A673 (cell line): ENCODE data around the gene ACADVL. TPM values are rescaled to one million over a fixed set of nuclear protein-coding genes. Genes with fewer than 3 reads are reported as not detected.

Source experiments
- BruUV-seq: library from RNA; stranded (reverse); fragments of 400-500 nt; replicated peaks from 2 replicates; lab custom pipeline; 2021; lab: Mats Ljungman, UMichigan
- CTCF ChIA-PET: fragments of 300-600 bp; sonication (Branson Sonifier 250); formaldehyde crosslinking; loops from one replicate; lab custom pipeline; 2022; ENCODE audit warnings: antibody characterized with exemption; lab: Charles Lee
- POLR2A ChIA-PET: fragments of 300-600 bp; sonication (Branson Sonifier 250); formaldehyde crosslinking; loops from one replicate; lab custom pipeline; 2022; ENCODE audit warnings: antibody characterized with exemption; ENCODE audit not compliant: low non-redundant PET; lab: Charles Lee
- DNase-seq: peaks from one replicate; pipeline ENCODE4 v3.0.0-alpha.2; 2015; ENCODE audit warnings: low spot score
- H3K27ac ChIP-seq: fragments of 200-600 bp; sonication (generic); 2 replicates; pipeline ENCODE4 v1.5.1; 2016; ENCODE audit warnings: mixed run types, low read depth, mild to moderate bottlenecking, mixed read lengths, antibody characterized with exemption, low read length; ENCODE audit not compliant: poor library complexity, severe bottlenecking
- H3K27me3 ChIP-seq: fragments of 200-600 bp; sonication (generic); replicated peaks from 2 replicates; pipeline ENCODE4 v1.6.1; 2017; ENCODE audit warnings: mixed run types, low read depth, mild to moderate bottlenecking, mixed read lengths, antibody characterized with exemption, low read length; ENCODE audit not compliant: insufficient read depth, poor library complexity
- H3K36me3 ChIP-seq: fragments of 200-600 bp; sonication (generic); 2 replicates; pipeline ENCODE4 v1.6.1; 2016; ENCODE audit warnings: mixed run types, mild to moderate bottlenecking, mixed read lengths, antibody characterized with exemption, low read length; ENCODE audit not compliant: insufficient read depth, poor library complexity, severe bottlenecking
- H3K4me1 ChIP-seq: fragments of 200-600 bp; sonication (generic); 2 replicates; pipeline ENCODE4 v1.6.1; 2017; ENCODE audit warnings: mixed run types, mild to moderate bottlenecking, mixed read lengths, antibody characterized with exemption, low read length; ENCODE audit not compliant: insufficient read depth, poor library complexity, severe bottlenecking
- H3K4me3 ChIP-seq: fragments of 200-600 bp; sonication (generic); 2 replicates; pipeline ENCODE4 v1.5.1; 2016; ENCODE audit warnings: low read depth, mixed run types, mild to moderate bottlenecking, mixed read lengths, low read length; ENCODE audit not compliant: poor library complexity, severe bottlenecking
- H3K9me3 ChIP-seq: fragments of 200-600 bp; sonication (generic); 2 replicates; pipeline ENCODE4 v1.6.1; 2016; ENCODE audit warnings: mixed run types, low read depth, mild to moderate bottlenecking, mixed read lengths, antibody characterized with exemption, low read length; ENCODE audit not compliant: poor library complexity, severe bottlenecking
- EZH2 ChIP-seq: fragments of 200-600 bp; sonication (generic); IDR thresholded peaks from 2 replicates; pipeline ENCODE4 v1.6.1; 2017; ENCODE audit warnings: borderline replicate concordance, low read depth, mild to moderate bottlenecking, mixed read lengths, antibody characterized with exemption, low read length; ENCODE audit not compliant: poor library complexity, severe bottlenecking
- intact Hi-C: fragments of 100-400 bp; cut with micrococcal nuclease; formaldehyde crosslinking; loops from one replicate; pipeline ENCODE4 v1.10.0; 2022; ENCODE audit not compliant: unreplicated experiment
- total RNA-seq: library from RNA; stranded (reverse); gene quantifications from 2 replicates; pipeline ENCODE4 v1.2.3, GENCODE V29; 2021
- TF ChIP-seq, protein P1 (sequence below): fragments of 300-800, 200-600 bp; sonication (generic); conservative IDR thresholded peaks from 2 replicates; pipeline ENCODE4 v1.5.1; 2017; ENCODE audit warnings: low read depth, mild to moderate bottlenecking, antibody characterized with exemption, low read length, moderate library complexity, mixed read lengths

Gene ACADVL
- total RNA-seq, 1 experiment from 2014 or later: 425 TPM

DNA sequence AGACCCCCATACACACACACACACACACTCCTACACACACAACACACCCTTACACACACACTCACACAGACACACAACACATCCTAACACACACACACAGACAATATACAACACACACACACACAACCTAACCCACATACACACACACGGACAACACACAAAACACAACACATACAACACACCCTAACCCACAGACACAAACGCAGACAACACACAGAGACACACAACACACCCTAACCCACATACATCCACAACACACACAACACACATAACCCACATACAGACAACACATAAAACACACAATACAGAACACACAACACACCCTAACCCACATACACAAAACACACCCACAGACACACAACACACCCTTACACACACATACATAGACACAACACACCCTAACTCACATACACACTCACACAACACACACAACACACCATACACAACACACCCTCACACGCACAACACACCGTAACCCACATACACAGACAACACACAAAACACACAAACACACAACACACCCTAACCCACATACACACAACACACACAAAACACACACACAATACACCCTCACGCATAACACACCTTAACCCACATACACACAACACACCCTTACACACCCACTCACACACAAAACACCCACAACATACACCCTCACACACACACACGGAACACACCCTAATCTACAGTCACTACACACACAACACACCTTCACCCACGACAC lies 45.0 kb upstream of the ACADVL start:
- Histone ChIP-seq H3K4me3 (no peak overlapping the region), H3K27me3 (no peaks in the 10 kb centered on the region), H3K36me3 (no peaks in the 10 kb centered on the region), H3K9me3 (no peaks in the 10 kb centered on the region), H3K4me1 (peaks cover 8% of the 10 kb centered on the region), H3K27ac (no peak overlapping the region)
- ChIA-PET POLR2A (no interaction called here), CTCF (no interaction called here)
- TF ChIP-seq EZH2: no peak
- TF ChIP-seq, protein P1, sequence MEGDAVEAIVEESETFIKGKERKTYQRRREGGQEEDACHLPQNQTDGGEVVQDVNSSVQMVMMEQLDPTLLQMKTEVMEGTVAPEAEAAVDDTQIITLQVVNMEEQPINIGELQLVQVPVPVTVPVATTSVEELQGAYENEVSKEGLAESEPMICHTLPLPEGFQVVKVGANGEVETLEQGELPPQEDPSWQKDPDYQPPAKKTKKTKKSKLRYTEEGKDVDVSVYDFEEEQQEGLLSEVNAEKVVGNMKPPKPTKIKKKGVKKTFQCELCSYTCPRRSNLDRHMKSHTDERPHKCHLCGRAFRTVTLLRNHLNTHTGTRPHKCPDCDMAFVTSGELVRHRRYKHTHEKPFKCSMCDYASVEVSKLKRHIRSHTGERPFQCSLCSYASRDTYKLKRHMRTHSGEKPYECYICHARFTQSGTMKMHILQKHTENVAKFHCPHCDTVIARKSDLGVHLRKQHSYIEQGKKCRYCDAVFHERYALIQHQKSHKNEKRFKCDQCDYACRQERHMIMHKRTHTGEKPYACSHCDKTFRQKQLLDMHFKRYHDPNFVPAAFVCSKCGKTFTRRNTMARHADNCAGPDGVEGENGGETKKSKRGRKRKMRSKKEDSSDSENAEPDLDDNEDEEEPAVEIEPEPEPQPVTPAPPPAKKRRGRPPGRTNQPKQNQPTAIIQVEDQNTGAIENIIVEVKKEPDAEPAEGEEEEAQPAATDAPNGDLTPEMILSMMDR: no peak
- DNase-seq: no peak
- intact Hi-C loops: loop anchor here (5.0 kb wide), 1 partner anchor 37 kb away; no protein-coding TSS in a partner anchor
- no TSS peak for BruUV-seq

DNA sequence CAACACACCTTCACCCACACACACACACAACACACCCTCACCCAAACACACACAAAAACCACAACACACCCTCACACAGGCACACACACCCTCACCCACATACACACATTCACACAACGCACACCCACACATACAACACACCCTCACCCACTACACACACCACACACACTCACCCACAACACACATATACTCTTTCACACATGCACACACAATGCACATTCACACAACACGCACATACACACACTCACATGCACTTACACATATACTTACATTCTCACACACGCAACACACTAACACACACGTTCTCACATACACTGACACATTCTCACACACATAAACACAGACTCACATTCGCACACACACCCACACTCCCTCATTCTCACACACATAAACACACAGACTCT lies 44.4 kb upstream of the ACADVL start:
- ChIA-PET CTCF (no interaction called here), POLR2A (no interaction called here)
- H3K9me3 ChIP-seq: no peaks in the 10 kb centered on the region
- TF ChIP-seq, protein P1: no peak
- TF ChIP-seq EZH2: no peak
- intact Hi-C loops: no loop called here
- no TSS peak for BruUV-seq
- no peak overlapping the region for H3K27ac ChIP-seq
- H3K27me3 ChIP-seq: no peaks in the 10 kb centered on the region
- peaks cover 8% of the 10 kb centered on the region for H3K4me1 ChIP-seq
- DNase-seq: no peak
- H3K4me3 ChIP-seq: no peak overlapping the region
- H3K36me3 ChIP-seq: no peaks in the 10 kb centered on the region

GRCh38 chr17:7176107-7176840 lies 43.5 kb upstream of the ACADVL start:
- CTCF ChIA-PET: interaction anchor here (1.1 to 1.5 kb wide), 2 partner anchors 40 to 130 kb away, joined by 4 to 9 read pairs; no protein-coding TSS in a partner anchor
- no peaks in the 10 kb centered on the region for H3K36me3 ChIP-seq
- no TSS peak for BruUV-seq
- DNase-seq: no peak
- H3K4me1 ChIP-seq: peaks cover 8% of the 10 kb centered on the region
- peak overlapping the region; percentile 54 for H3K4me3 ChIP-seq
- H3K27me3 ChIP-seq: no peaks in the 10 kb centered on the region
- TF ChIP-seq, protein P1: no peak
- TF ChIP-seq EZH2: no peak
- no peak overlapping the region for H3K27ac ChIP-seq
- POLR2A ChIA-PET: interaction anchor here (0.6 kb wide), 1 partner anchor 184 kb away, joined by 5 read pairs; no protein-coding TSS in a partner anchor
- intact Hi-C loops: no loop called here
- H3K9me3 ChIP-seq: no peaks in the 10 kb centered on the region
